CD8-positive, alpha-beta memory T cell (primary cell): ENCODE results near the gene GORASP1. TPM values are rescaled to one million over a fixed set of nuclear protein-coding genes. Genes with fewer than 3 reads are reported as not detected.

Source experiments
- CTCF ChIA-PET: fragments of 350-600 bp; sonication (Branson Sonifier 250); formaldehyde crosslinking; loops from one replicate; lab custom pipeline; 2021; ENCODE audit warnings: antibody characterized with exemption; lab: Charles Lee
- POLR2A ChIA-PET: fragments of 350-600 bp; sonication (Branson Sonifier 250); formaldehyde crosslinking; loops from one replicate; lab custom pipeline; 2021; ENCODE audit warnings: antibody characterized with exemption; lab: Charles Lee
- DNase-seq, 5 donors: peaks; one replicate each; pipeline versions ENCODE4 v3.0.0 to v3.0.0-alpha.2; 2020 to 2022; ENCODE audit warnings: mixed read lengths in 1 of 5
- H3K27ac ChIP-seq: one replicate; pipeline ENCODE4 v1.7.0; 2013; ENCODE audit warnings: low read depth, mild to moderate bottlenecking, low read length, moderate library complexity
- H3K27me3 ChIP-seq: 2 replicates; pipeline ENCODE4 v1.7.0; 2013; ENCODE audit warnings: low read length, mild to moderate bottlenecking; ENCODE audit not compliant: insufficient read depth, poor library complexity, severe bottlenecking
- H3K36me3 ChIP-seq: 2 replicates; pipeline ENCODE4 v1.7.0; 2013; ENCODE audit warnings: mild to moderate bottlenecking, low read length, moderate library complexity; ENCODE audit not compliant: insufficient read depth
- H3K4me1 ChIP-seq: 2 replicates; pipeline ENCODE4 v1.7.0; 2013; ENCODE audit warnings: mild to moderate bottlenecking, low read length, moderate library complexity; ENCODE audit not compliant: insufficient read depth
- H3K4me3 ChIP-seq: 2 replicates; pipeline ENCODE4 v1.7.0; 2013; ENCODE audit warnings: mild to moderate bottlenecking, low read length
- H3K9me3 ChIP-seq: 2 replicates; pipeline ENCODE4 v1.7.0; 2013; ENCODE audit warnings: mild to moderate bottlenecking, low read length
- H3K27ac Mint-ChIP-seq, 8 donors: one replicate each; pipeline ENCODE4 v1.8.0; 2020 to 2021; ENCODE audit warnings: mixed read lengths in 8 of 8, mild to moderate bottlenecking in 6 of 8, inconsistent platforms in 3 of 8, moderate library complexity in 3 of 8
- H3K27me3 Mint-ChIP-seq, 2 donors: one replicate each; pipeline ENCODE4 v1.8.0; 2020 to 2021; ENCODE audit warnings: mixed read lengths in 2 of 2, mild to moderate bottlenecking in 1 of 2, moderate library complexity in 1 of 2
- H3K36me3 Mint-ChIP-seq, 3 donors: one replicate each; pipeline ENCODE4 v1.8.0; 2020 to 2021; ENCODE audit warnings: mixed read lengths in 3 of 3, inconsistent platforms in 1 of 3, mild to moderate bottlenecking in 1 of 3
- H3K4me1 Mint-ChIP-seq, 3 donors: one replicate each; pipeline ENCODE4 v1.8.0; 2020 to 2021; ENCODE audit warnings: mixed read lengths in 3 of 3, inconsistent platforms in 1 of 3, mild to moderate bottlenecking in 1 of 3
- H3K4me3 Mint-ChIP-seq, 7 donors: one replicate each; pipeline ENCODE4 v1.8.0; 2020 to 2021; ENCODE audit warnings: mixed read lengths in 7 of 7, mild to moderate bottlenecking in 6 of 7, moderate library complexity in 4 of 7, inconsistent platforms in 2 of 7
- H3K9me3 Mint-ChIP-seq, 5 donors: one replicate each; pipeline ENCODE4 v1.8.0; 2020 to 2022; ENCODE audit warnings: mixed read lengths in 5 of 5, mild to moderate bottlenecking in 3 of 5, moderate library complexity in 2 of 5, inconsistent platforms in 1 of 5
- polyA plus RNA-seq: library from polyadenylated mRNA; unstranded; fragments of 300-500 nt; fragmentation: Illumina TruSeq; gene quantifications from one replicate; pipeline ENCODE4 v1.2.3, GENCODE V29; 2021
- total RNA-seq, 2 experiments: library from RNA; stranded (reverse); gene quantifications; one replicate each; pipeline ENCODE4 v1.2.3, GENCODE V29; 2021

Gene GORASP1
- total and polyA plus RNA-seq, 3 experiments from 2014 or later, result 16.9 to 22.8 (median 21.6) TPM

- peak; percentile 86 to 97 (median 90) for DNase-seq
- Histone ChIP-seq H3K9me3 (no peaks in the 10 kb centered on the region), H3K27ac (peak within 1 kb of the TSS; percentile 86), H3K4me3 (peak within 1 kb of the TSS; percentile 75), H3K27me3 (no peaks in the 10 kb centered on the region), H3K36me3 (no peaks in the 10 kb centered on the region), H3K4me1 (peaks cover 26% of the 10 kb centered on the region)
- H3K27me3 Mint-ChIP-seq, result peaks cover 0 to 1% of the 10 kb centered on the region in 2 donors
- peaks cover 0 to 11% (median 0%) of the 10 kb centered on the region in 3 donors for H3K36me3 Mint-ChIP-seq
- CTCF ChIA-PET, result interaction anchor here (1.3 kb wide), 1 partner anchor 236 kb away, joined by 3 read pairs; no protein-coding TSS in a partner anchor
- no peaks in the 10 kb centered on the region for H3K9me3 Mint-ChIP-seq
- POLR2A ChIA-PET, result interaction anchor here (1.0 kb wide), 1 partner anchor 332 kb away, joined by 4 read pairs; no protein-coding TSS in a partner anchor
- peak within 1 kb of the TSS; percentile 90 to 98 (median 95) for H3K4me3 Mint-ChIP-seq
- peaks cover 42 to 85% (median 77%) of the 10 kb centered on the region in 3 donors for H3K4me1 Mint-ChIP-seq
- H3K27ac Mint-ChIP-seq, result peak within 1 kb of the TSS; percentile 95 to 100 (median 100)
These were observed 55.5 kb downstream of the GORASP1 start, which contains the start of the genes SCN11A and WDR48 for GRCh38 chr3:39051649-39052561. Gene SCN11A (minus strand): TSS chr3:39051944. CDS start chr3:38950362, 101,582 bp downstream. Gene WDR48 (plus strand): TSS chr3:39052016. CDS start chr3:39052026, 10 bp downstream.

GRCh38 chr3:39050029-39050428 is 57.4 kb downstream of the GORASP1 start:
- H3K27ac Mint-ChIP-seq, result peak overlapping the region in 7 of 8 donors; percentile 11 to 97 (median 61)

More at GRCh38 chr3:39050029-39050428, 57.4 kb downstream of the GORASP1 start:
- Mint-ChIP-seq H3K4me3 (peak overlapping the region in 2 of 7 donors; percentile 37 to 61), H3K4me1 (peaks cover 29 to 71% (median 59%) of the 10 kb centered on the region in 3 donors), H3K9me3 (no peaks in the 10 kb centered on the region), H3K36me3 (peaks cover 0 to 6% (median 0%) of the 10 kb centered on the region in 3 donors), H3K27me3 (peaks cover 0 to 1% of the 10 kb centered on the region in 2 donors)
- no peak for DNase-seq
- ChIA-PET CTCF (interaction anchor here (0.9 kb wide), 1 partner anchor 554 kb away, joined by 3 read pairs; the partner anchor contains the start of gene EXOG), POLR2A (no interaction called here)
- no peaks in the 10 kb centered on the region for H3K27me3 ChIP-seq
- no peaks in the 10 kb centered on the region for H3K36me3 ChIP-seq
- no peak overlapping the region for H3K27ac ChIP-seq
- peaks cover 26% of the 10 kb centered on the region for H3K4me1 ChIP-seq
- H3K9me3 ChIP-seq, result no peaks in the 10 kb centered on the region
- H3K4me3 ChIP-seq, result no peak overlapping the region

Other genes with a start within 250 kb of the GORASP1 start
- under 1 TPM; 0.07 to 0.09 TPM for gene SCN11A, start 55.7 kb downstream of the GORASP1 start, total RNA-seq
- not detected for gene SCN11A, start 55.7 kb downstream of the GORASP1 start, polyA plus RNA-seq
- gene WDR48, start 55.6 kb downstream of the GORASP1 start, total RNA-seq, result 10 to 100 TPM; 44.7 to 46.3 TPM
- 44.7 TPM for gene WDR48, start 55.6 kb downstream of the GORASP1 start, polyA plus RNA-seq
- gene TTC21A, start 53 bp upstream of the GORASP1 start, total RNA-seq, result 1 to 10 TPM in 1 of 2 experiments, under 1 TPM in 1; 0.80 to 1.1 TPM
- gene TTC21A, start 53 bp upstream of the GORASP1 start, polyA plus RNA-seq, result 0.67 TPM
- gene CSRNP1, start 46.0 kb upstream of the GORASP1 start, total RNA-seq, result 10 to 100 TPM; 31.7 to 33.8 TPM
- 30.7 TPM for gene CSRNP1, start 46.0 kb upstream of the GORASP1 start, polyA plus RNA-seq
- gene XIRP1, start 85.0 kb upstream of the GORASP1 start, total RNA-seq, result 1 to 10 TPM; 4.1 to 5.3 TPM
- not detected for gene XIRP1, start 85.0 kb upstream of the GORASP1 start, polyA plus RNA-seq
- gene CX3CR1, start 172.4 kb upstream of the GORASP1 start, total RNA-seq, result 1 to 10 TPM in 1 of 2 experiments, under 1 TPM in 1; 0.74 to 1.1 TPM
- 98.7 TPM for gene CX3CR1, start 172.4 kb upstream of the GORASP1 start, polyA plus RNA-seq
- gene CCR8, start 222.1 kb upstream of the GORASP1 start, total RNA-seq, result 1 to 10 TPM; 2.9 to 5.3 TPM
- gene CCR8, start 222.1 kb upstream of the GORASP1 start, polyA plus RNA-seq, result 2.1 TPM